GM21360 (cell line): ENCODE data around the gene CTAGE15.
"Not testable (repeated sequence)": the region's sequence is repeated elsewhere in the genome, so short reads cannot be mapped to it uniquely, and the experiment has no call there.

Experiments used
- ATAC-seq: cut with Tn5 transposase; IDR thresholded peaks from one replicate; pipeline ENCODE4 v1.9.1; 2021; ENCODE audit warnings: mild to moderate bottlenecking, moderate library complexity; ENCODE audit not compliant: unreplicated experiment

CTAGE15 gene

GRCh38 chr7:143571501-143571900, at the start of gene CTAGE15:
CTAGE15 (plus strand) TSS chr7:143571801; CDS start chr7:143571818, 17 bp downstream.
- not testable (repeated sequence) for ATAC-seq

- ATAC-seq, result not testable (repeated sequence)
Measured at GRCh38 chr7:143522309-143522916, 49.2 kb upstream of the CTAGE15 start.

DNA sequence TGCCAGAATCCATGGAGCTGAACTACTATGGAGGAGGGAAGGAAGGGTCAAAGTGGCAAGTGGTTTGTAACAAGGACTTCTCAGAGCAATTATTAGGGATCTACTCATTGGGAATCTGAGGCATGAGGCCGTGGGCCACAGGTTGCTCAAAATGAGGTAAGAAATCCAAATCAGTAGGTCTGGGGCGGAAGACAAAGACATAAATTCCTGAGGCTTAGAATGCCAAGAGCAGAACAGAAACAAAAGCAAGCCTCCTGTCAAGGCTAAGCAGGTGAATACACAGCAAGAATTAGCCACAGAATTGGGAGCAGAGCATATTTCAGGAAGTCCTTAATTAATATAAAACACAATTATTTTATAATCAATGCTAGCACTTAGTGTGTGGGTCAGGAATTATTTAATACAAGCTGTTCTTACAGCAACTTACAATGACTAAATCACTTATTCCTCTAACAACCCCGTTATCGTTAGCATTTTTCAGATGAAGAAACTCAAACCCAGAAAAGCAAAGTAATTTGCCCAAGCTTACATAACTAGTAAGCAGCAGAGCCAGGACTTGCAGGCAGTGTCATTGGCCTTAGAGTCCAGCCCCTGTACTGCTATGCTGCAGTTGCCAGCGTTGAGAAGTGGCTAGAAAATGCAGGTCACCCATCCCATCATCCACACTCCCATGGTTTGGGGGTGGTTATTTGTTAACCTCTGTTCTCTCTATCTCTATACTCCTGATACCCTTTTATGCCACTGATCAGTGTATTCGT, 40.3 kb upstream of the CTAGE15 start:
- ATAC-seq, result not testable (repeated sequence)

DNA sequence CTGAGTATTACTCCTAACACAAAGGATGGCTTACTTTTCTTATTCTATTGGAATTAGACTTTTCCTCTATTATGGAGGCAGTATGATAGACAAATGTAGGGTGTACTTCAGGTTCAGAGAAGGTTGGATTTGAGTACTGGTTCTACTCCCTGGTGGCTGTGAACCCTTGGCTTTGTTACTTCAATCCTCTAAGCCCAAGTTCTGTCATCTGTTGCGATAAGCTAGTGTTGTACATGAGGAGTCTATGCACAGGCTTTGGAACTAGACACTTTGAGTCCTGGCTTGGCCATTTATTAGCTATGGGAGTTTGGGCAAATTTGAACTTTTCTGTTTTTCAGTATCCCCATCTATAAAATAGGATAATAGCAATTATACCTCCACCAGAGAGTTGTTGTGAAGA, 39.7 kb upstream of the CTAGE15 start:
- not testable (repeated sequence) for ATAC-seq

GRCh38 chr7:143533213-143533839, 38.3 kb upstream of the CTAGE15 start:
- ATAC-seq, result not testable (repeated sequence)

DNA sequence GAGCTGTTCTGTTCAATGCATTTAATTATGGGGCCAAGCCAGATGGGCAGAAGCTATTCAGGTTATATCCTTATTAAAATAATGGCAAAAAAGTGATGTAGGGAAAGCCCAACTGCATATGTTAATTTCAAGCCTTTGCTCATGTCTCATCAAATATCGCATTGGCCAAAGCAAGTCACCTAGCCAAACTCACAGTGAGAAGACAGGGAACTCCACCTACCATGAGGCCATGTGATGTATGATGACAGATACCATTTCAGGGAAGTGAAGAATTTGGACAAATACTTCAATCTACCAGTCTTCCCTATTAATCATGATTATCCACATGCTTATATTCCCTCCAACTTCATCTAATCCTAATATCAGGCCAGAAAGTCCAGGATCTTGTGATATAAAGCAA, 35.2 kb upstream of the CTAGE15 start:
- ATAC-seq, result not testable (repeated sequence)

GRCh38 chr7:143543288-143544038, 28.1 kb upstream of the CTAGE15 start:
- not testable (repeated sequence) for ATAC-seq

DNA sequence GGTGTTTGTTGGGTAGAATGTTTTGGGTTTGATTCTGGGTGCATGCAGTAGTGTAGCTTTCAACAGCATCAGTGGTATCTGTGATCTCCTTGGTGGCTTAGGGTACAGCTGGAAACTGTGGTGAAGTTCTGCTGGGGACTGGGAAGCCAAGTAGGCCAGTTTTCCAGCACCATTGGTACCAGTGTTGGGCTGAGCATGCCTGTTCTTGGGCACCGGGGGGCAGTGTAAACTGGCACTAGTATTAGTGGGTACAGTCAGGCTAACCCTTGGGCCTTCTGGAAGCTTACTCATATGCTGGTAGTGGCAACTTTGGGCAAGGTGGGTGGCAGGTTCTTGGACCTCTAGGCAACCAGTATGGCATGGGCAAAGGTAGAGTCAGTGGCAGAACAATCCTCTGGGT, 15.6 kb upstream of the CTAGE15 start:
- ATAC-seq, result not testable (repeated sequence)

DNA sequence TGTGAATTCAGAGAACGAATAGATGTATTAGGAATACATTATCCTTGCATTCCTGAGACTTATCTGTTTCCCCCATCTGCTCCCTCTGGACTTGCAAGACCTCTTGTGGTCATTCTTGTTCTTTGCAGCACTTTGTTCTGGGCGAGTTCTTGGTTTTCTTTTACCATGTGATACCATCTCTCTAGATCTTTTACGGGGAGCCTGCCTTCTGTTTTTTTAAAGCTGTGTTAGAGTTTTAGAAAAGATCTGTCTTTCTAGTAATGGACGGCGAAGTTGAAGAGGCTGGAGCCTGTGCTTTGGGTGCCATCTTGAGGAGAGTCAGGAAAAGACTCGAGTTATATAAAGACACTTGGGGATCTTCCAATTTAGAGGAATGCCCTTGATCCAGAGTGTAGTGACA, 8.3 kb upstream of the CTAGE15 start:
- not testable (repeated sequence) for ATAC-seq

DNA sequence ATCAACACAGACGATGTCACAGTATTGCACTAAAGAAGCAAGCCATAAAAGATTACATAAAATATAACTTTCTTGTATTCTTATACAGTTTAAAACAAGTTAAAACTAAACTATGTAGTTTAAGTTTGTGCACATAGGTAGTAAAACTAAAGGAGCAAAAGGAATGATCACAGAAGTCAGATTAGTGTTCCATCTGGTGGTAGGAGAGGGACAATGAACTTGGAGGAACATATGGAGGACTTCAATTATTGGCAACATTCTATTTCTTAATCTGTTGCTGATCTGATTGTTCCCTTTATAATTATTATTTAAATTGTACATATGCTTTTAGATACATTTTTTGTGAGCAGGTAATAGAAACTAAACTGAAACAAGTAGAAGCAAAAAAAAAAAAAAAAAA, 5.6 kb upstream of the CTAGE15 start:
- not testable (repeated sequence) for ATAC-seq

DNA sequence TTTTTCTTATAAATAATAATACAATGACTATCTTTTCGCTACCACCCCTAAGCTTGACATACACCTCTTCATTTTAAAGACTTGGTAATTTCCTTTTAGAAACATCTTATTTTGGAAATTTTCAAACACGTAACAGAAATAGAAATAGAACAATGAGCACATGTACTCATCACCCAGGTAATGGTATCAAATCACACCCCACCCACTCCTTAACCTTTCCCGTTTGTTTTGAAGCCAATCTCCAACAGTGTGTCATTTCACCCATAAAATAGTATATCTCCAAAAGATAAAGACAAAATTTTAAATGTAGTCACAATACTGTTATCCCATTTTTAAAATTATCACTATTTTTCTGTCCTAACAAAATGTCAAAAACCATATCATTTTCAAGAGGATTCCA, 16.6 kb downstream of the CTAGE15 start:
- not testable (repeated sequence) for ATAC-seq

DNA sequence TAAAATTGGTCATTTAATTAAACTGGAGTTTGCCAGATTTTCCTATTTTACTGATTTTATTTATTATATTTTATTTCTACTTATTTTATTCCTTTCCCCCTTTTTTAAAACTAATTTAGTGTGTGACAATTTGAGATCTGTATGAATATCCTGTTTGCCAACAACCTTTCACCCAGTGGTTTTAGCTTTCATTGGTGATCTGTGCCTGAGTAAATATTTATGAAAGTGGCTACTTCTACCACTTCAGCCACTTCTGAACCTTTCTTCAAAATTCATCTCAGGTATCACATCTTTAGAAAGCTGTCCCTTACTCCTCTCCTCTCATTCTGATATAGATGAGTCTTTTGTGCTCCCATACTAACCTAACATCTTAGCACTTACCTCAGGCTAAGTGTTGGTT, 18.3 kb downstream of the CTAGE15 start:
- not testable (repeated sequence) for ATAC-seq

GRCh38 chr7:143598086-143598485, 26.5 kb downstream of the CTAGE15 start:
- ATAC-seq, result not testable (repeated sequence)

GRCh38 chr7:143603549-143603948, 31.9 kb downstream of the CTAGE15 start:
- not testable (repeated sequence) for ATAC-seq

- ATAC-seq, result not testable (repeated sequence)
Measured at GRCh38 chr7:143606088-143606487, 34.5 kb downstream of the CTAGE15 start.

GRCh38 chr7:143615545-143615944, 43.9 kb downstream of the CTAGE15 start:
- not testable (repeated sequence) for ATAC-seq

DNA sequence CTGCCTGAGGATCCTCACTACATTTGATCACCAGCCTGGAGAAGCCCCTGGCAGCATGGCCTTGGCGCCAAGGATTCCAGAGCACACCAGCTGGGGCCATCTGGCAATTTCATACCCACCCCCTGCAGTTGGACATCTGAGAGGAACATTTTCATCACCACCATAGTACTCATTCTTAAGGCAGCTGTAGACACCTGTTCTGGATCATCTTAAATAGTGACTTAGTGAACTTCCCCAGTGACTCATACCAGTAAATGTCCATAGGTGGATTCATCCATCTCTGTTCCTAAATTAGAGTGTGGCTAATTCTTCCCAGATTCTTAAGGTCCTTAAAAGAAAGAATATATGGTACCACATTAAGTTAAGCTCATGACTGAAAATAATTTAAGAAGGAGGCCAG, 45.6 kb downstream of the CTAGE15 start:
- ATAC-seq, result not testable (repeated sequence)

DNA sequence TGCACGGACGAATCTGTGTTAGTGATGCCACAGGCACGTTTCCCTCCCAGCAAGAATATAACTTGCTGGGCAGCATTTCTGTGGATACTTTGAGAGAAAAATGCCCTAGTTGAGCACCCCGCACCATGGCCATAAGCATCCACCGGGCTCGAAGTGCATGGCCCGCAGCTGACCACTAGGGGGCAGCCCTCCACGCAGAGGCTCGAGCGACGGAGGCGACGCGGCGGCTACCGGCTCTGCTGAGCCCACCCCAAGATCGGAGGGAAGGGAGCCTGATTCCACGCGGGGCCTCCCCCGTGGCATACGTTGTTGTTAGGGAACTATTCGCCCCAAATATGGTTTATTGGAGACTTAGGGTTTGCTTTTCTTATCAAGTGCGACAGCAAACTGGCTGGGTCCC, 48.5 kb downstream of the CTAGE15 start:
- peak; percentile 17 for ATAC-seq

DNA sequence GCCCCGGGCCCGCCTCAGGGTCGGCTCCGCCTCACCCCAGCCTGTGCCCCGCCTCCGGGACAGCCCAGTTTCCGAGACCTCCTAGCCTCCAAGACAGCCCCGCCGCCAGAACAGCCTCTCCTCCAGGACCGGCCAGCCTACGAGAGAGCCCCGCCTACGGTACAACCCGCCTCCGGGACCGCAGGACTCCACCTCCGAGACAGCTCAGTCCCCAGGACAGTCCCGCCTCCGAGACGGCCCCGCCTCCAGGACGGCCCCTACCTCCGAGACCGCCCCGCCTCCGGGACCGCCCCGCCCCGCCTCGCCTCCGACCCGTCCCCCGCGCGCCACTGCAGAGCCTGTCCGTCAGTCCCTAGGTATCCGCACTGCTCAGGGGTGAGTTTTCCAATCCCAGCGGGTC, 49.0 kb downstream of the CTAGE15 start, which contains the start of gene TCAF2:
TCAF2 (plus strand) TSS at position 329 of the 400 bp plus-strand sequence.
- ATAC-seq, result peak; percentile 88

DNA sequence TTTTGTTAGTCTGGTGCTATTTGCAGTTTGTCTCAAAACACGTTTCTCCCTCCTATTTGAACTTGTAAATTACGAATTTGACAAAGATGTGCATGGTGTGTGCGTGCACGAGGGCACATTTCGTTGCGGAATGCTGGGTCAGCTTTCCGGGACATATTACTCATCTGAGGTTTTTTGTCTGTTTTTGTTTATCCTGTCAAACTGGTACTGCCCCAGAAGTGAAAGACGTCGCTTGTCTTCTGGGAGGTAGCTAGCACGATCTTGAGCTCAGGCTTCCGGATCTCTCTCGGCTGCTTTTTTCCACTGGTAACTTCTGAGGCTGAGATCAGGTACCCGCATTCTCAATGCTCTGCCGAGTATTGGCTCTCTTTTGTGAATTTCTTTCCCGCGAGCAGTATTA, 49.6 kb downstream of the CTAGE15 start:
- peak; percentile 38 for ATAC-seq

DNA sequence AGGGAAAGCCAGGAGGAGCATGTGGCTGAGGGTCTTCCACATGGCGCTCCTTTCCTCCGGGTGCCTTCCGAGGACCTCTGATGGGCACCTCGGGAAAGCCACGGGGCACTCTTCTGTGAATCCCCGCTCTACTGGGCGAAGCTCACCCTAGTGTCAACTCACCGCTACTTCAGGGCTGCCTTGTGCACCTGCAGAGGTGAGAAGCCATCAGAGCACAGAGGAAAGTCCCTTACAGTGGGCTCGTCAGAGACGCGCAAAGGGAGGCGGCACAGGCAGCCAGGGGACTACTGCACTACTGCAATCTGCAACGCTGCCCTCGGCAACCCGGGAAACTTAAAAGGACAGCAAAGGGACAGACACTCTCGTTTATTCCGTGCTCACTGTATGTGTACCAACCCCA, 50.5 kb downstream of the CTAGE15 start:
- ATAC-seq, result peak; percentile 29
